ENCODE results near the gene RASA3.

Gene RASA3

GRCh38 chr13:114016321-114017027 lies 115.9 kb downstream of the RASA3 start:
- no peak for DNase-seq

- no peak for DNase-seq
Measured at GRCh38 chr13:114015969-114016295, 116.5 kb downstream of the RASA3 start.

DNA sequence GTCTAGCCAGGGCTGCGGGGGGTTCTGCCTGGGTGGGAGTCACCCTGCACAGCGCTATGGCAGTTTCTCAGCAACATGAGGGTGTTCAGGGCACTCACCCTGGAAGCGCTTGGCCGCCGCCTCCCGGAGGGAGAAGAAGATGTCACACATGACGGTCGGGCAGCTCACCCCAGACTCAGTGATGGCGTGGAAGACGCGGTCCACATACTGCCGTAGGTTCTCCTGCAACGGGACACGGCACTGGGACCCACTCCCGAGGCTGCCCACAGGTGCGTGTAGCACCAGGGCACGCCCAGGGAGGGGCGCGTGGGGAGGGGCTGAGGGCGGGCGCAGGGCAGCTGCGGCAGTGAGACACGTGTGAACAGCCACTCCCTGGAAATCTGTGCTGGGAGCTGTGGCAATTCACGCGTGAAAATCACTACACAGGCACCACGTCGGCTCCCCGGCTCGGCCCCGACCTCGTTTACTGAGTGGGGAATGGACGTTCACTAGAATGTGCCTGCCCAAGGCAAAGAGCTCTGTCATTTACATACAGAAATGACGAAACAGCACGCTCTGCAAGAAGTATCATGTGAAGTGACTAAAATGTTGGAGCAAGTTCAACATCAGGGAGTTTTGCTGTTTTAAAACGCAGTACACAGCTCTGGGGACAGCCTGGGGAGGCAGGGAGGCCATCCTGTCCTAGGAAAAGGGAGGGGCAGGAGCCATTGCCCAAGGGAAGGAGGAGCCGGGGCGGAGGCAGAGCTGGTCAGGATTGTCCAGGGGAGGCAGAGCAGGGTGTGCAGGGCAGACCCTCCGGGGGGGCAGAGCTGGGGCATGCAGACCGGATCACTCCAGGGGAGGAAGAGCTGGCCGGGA lies 117.1 kb downstream of the RASA3 start:
- DNase-seq = no peak

DNA sequence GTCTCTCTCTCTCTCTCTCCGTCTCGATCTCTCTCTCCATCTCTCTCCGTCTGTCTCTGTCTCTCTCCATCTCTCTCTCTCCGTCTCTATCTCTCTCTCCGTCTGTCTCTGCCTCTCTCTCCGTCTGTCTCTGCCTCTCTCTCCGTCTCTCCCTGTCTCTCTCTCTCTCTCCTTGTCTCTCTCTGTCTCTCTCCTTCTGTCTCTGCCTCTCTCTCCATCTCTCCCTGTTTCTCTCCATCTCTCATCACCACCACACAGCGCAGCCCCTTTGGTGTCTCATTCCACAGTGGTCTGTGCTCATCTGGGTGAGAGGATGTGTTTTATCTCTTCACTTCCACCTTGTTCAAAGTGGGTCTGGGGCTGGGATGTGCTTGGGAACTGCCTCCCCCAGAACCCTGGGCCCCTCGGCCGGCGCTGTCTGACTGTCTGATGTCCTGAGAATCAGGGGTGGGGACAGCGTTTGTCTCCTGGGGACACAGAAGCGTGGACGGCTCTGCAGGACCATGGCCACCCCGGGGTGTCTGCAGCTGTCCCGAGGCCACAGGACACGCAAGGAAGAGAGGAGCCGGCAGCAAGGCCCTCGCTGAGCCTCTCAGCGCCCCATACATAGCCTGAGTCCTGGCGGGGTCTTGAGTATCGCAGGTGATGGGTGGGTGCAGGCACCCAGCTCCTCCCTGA lies 118.3 kb downstream of the RASA3 start:
- no peak for DNase-seq

DNA sequence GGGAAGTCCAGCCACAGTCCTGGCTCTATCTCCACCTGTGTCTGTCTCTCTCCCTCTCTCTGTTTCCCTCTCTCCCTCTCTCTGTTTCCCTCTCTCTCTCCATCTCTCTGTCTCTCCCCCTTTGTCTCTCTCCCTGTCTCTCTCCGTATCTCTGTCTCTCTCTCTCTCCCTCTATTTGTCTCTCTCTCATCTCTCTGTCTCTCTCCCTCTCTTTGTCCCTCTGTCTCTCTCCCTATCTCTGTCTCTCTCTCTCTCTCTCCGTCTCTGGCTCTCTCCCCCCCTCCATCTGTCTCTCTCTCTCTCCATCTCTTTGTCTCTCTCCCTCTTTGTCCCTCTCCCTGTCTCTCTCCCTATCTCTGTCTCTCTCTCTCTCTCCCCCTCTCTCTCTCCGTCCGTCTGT lies 119.1 kb downstream of the RASA3 start:
- DNase-seq = no peak

GRCh38 chr13:114012921-114013320 lies 119.5 kb downstream of the RASA3 start:
- no peak for DNase-seq

- DNase-seq = no peak
Measured at GRCh38 chr13:114012141-114012540, 120.3 kb downstream of the RASA3 start.

GRCh38 chr13:114011226-114011625 lies 121.2 kb downstream of the RASA3 start:
- no peak for DNase-seq

GRCh38 chr13:114010401-114011101 lies 121.9 kb downstream of the RASA3 start:
- no peak for DNase-seq

DNA sequence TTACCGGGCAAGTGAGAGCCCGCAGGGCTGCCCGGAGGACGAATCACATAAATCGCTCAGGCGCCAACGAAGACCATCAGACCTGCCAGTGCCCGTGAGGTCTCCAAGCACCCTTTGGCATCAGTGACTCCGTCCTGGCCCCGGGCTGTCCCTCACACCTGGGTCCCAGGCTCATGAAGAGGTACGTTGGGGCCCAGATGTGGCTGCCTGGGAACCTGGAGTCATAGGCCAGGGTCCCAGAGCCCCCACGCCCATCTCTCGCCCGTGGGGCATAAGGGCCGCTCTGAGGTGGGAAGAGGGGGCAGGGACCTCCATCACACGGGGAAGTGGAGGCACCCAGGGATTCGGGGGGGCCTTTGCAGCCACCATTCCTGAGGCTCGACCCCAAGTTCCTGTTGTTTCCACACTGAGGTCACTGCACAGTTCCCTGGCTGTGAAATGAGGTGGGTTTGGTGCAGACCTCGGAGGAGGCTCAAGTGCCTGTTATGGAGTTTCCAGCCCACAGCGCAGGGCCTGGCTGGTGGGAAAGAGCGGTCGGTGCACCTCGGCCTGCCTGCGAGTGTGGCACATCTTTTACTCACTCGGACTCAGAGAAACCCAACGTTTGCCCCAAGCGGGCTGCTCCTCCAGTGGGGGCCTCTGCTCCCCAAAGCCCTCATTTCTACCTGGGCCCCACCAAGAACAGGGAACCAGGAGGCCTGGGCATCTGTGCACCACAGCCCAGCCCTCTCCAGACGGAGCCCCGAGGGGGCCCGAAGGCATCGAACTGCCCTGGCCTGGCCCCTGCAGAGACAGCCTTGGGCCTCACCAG lies 122.6 kb downstream of the RASA3 start:
- DNase-seq = no peak

DNA sequence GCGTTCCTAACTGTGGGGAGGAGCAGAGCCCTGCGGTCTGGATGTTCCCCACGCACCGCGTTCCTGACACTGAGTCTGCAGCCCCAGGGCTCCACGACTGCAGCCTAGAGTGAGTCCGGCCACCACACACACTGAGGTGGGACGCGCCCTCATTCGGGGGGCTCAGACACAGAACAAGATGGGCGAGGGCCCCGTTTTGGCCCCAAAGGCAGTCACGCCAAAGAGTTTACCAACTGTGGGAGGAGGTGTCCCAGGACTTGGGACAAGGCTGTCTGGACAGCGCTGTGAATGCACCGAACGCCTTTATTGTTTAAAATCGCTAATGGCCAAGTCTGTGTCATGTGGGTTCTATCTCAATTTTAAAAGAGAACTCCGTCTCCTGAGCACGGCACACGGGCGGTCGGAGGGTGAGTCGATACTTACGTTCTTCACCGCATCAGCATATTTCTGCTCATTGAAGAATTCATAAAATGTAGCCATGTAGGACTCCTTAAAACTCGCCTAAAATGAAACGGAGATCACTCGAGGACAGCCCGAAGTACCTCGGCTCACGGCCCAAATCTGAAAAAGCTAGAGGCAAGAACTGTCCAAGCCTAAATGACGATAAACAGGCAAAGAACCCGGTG lies 123.3 kb downstream of the RASA3 start:
- DNase-seq = no peak

- DNase-seq = no peak
Measured at GRCh38 chr13:114007566-114007965, 124.9 kb downstream of the RASA3 start.

- no peak for DNase-seq
Measured at GRCh38 chr13:114005206-114005724, 127.2 kb downstream of the RASA3 start.

DNA sequence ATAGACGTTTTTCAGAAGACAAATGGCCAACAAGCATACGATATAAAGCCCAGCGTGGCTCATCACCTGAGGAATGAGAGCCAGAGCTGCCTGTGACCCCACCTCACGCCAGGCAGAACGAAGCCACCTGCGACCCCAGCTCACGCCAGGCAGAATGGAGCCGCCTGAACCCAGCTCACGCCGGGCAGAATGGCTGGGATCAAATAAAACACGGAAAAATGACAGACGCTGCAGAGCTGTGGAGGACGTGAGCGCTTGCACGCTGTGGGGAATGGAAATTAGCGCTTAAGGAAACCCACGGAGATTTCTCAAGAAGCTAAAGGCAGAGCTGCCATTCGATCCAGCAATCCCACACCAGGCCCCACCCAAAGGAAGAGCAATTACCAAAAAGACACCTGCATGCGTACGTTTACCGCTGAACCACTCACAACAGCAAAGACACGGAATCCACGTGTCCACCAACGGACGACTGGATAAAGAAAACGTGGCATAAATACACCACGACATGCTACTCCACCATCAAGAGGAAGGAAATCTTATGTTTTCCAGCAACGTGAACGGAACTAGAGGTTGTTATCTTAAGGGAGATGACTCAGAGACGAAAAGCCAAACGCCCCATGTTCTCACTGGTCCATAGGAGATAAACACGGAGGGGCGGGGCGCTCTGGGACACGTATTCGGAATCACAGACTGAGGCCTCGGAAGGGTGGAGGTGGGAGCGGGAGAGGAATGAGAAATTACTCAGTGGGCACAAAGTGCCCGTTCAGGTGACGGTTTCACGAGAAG lies 127.8 kb downstream of the RASA3 start:
- DNase-seq = no peak

DNA sequence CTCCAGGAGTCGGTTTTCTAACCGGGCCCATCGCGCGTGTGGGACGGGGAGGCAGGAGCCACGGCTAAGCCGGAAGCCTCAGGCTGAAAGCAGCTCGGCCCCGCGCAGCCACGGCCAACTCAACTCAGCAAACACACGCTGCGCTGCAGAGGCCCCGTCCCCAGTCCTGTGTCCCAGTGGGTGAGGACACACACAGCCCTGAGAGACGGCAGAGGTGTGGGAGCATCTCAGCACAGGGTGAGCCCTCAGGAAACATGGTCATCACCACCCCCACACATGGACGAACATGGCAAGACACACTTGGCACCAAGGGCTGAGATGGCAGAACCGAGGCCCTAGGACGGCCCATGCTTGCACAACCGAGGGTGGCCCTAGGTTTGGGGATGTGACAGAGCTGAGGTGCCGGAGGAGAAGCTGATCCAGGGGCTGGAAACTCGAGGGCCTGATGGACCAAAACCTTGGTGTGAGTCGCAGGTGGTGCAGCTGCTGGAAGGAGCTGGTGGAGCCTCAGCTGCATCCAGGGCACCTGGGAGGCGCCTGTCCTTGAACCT lies 129.6 kb downstream of the RASA3 start:
- DNase-seq = no peak

DNA sequence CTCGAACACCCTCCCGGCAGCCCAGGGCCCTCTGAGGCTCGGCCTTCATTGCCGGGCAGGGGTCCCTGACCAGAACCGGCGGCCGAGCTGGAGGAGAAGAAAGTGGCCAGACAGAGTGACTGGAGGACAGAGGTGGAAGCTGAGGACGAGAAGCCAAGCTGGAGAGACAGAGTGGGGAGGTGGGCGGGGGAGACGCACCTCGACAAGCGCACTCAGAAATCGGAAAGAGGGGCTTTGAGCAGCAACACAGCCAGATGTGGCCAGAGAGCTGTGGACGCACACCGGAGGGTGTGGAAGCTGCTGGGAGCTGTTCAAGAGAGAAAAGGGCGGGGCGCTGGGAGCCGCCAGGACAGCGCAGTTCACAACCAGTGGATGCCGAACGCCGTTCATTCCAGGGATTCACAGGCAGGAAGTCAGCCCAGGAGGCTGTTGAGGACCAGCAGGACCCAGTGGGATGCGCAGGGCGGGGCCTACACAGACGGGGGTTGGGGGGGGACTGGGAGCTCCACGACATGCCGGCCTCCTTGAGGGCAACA lies 130.3 kb downstream of the RASA3 start:
- no peak for DNase-seq

DNA sequence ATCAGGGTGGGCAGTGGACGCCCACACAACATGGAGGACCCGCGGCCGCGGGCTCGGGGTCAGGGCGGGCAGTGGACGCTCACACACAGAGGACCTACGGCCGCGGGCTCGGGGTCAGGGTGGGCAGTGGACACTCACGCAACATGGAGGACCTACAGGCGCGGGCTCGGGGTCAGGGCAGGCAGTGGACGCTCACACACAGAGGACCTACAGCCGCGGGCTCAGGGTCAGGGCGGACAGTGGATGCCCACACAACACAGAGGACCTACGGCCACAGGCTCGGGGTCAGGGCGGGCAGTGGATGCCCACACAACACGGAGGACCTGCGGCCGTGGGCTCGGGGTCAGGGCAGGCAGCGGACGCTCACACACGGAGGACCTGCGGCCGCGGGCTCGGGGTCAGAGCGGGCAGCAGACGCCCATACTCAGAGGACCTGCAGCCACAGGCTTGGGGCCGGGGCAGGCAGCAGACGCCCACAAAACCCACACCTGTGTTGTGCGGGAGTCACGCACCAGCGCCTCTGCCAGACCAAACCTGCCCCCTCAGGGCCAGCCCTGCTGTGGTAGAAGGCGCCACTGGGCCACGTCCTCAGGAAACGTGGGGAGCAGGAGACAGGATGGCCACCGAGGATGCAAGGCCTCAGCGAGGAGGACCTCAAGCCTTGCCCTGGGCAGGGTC lies 131.0 kb downstream of the RASA3 start:
- DNase-seq = no peak

- DNase-seq = no peak
Measured at GRCh38 chr13:114000151-114001040, 132.0 kb downstream of the RASA3 start.

- DNase-seq = no peak
Measured at GRCh38 chr13:113999618-113999910, 132.9 kb downstream of the RASA3 start.

Measured in activated CD4-positive, alpha-beta T cell treated with anti-CD3 and anti-CD28 coated beads for 4 hours (primary cell).